CD4-positive, alpha-beta T cell treated with Interleukin-2 at 100 ng/mL for 4 hours (primary cell): ENCODE data around the gene CRELD1.

Experiments
- DNase-seq: peaks from one replicate; pipeline ENCODE4 v3.0.0-alpha.2; 2020; ENCODE audit warnings: low spot score

Gene CRELD1

GRCh38 chr3:9957214-9957613 lies 23.6 kb downstream of the CRELD1 start:
- no peak for DNase-seq

- no peak for DNase-seq
Measured at GRCh38 chr3:9965200-9965875, 31.7 kb downstream of the CRELD1 start.

GRCh38 chr3:9966841-9967240 lies 33.2 kb downstream of the CRELD1 start:
- no peak for DNase-seq

- DNase-seq, result no peak
Measured at GRCh38 chr3:9969632-9970019, 36.0 kb downstream of the CRELD1 start.

- no peak for DNase-seq
Measured at GRCh38 chr3:9970020-9970652, 36.5 kb downstream of the CRELD1 start.

- DNase-seq, result no peak
Measured at GRCh38 chr3:9976721-9977709, 43.4 kb downstream of the CRELD1 start.

GRCh38 chr3:9978710-9979305 lies 45.2 kb downstream of the CRELD1 start:
- DNase-seq, result no peak

- DNase-seq, result no peak
Measured at GRCh38 chr3:9980251-9980650, 46.6 kb downstream of the CRELD1 start.

GRCh38 chr3:9986230-9986725 lies 52.6 kb downstream of the CRELD1 start:
- DNase-seq, result no peak

- no peak for DNase-seq
Measured at GRCh38 chr3:9994086-9994844, 60.6 kb downstream of the CRELD1 start.
